ENCODE results near the gene RYR2.

RYR2 gene

DNA sequence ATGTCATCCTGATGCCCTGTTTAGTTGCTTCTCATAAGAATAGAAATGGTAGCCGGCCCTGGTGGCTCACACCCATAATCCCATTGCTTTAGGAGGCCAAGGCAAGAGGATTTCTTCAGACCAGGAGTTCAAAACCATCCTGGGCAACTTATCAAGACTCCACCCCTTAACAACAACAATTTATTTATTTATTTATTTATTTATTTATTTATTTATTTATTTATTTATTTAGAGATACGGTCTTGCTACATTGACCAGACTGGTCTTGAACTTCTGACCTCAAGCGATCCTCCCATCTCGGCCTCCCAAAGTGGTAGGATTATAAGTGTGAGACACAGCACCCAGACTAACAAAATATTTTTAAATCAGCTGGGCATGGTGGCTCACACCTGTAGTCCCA is 41.8 kb upstream of the RYR2 start:
- ChIA-PET POLR2A (no interaction called here), CTCF (no interaction called here)
- no peak for DNase-seq (ENCODE audit: extremely low spot score)
- TF ChIP-seq, protein P1, sequence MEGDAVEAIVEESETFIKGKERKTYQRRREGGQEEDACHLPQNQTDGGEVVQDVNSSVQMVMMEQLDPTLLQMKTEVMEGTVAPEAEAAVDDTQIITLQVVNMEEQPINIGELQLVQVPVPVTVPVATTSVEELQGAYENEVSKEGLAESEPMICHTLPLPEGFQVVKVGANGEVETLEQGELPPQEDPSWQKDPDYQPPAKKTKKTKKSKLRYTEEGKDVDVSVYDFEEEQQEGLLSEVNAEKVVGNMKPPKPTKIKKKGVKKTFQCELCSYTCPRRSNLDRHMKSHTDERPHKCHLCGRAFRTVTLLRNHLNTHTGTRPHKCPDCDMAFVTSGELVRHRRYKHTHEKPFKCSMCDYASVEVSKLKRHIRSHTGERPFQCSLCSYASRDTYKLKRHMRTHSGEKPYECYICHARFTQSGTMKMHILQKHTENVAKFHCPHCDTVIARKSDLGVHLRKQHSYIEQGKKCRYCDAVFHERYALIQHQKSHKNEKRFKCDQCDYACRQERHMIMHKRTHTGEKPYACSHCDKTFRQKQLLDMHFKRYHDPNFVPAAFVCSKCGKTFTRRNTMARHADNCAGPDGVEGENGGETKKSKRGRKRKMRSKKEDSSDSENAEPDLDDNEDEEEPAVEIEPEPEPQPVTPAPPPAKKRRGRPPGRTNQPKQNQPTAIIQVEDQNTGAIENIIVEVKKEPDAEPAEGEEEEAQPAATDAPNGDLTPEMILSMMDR (IDR thresholded peaks at IDR 0.05; ENCODE audit: control extremely low read depth, extremely low read depth, low read depth, missing control alignments), result no peak

DNA sequence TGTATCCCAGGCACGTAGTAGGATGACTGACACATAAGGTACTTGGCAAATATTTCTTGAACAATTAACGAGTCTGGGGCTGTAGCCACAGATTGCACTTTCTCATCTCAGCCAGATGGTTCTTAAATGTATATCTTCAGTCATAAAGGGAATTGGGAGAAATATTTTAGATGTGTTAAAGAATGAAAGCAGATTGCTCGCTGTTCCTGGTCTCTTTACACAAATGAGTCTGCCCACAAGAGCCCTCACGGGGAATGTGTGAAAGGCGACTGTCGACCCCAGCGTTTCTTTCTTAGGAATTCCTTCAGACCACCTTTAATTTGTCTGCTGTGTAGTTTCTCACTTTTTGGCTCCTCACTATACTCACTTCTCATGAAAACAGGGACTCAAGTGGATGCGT is 38.5 kb upstream of the RYR2 start:
- ChIA-PET CTCF (no interaction called here), POLR2A (no interaction called here)
- TF ChIP-seq, protein P1 (IDR thresholded peaks at IDR 0.05; ENCODE audit: control extremely low read depth, extremely low read depth, low read depth, missing control alignments), result no peak
- no peak for DNase-seq (ENCODE audit: extremely low spot score)

DNA sequence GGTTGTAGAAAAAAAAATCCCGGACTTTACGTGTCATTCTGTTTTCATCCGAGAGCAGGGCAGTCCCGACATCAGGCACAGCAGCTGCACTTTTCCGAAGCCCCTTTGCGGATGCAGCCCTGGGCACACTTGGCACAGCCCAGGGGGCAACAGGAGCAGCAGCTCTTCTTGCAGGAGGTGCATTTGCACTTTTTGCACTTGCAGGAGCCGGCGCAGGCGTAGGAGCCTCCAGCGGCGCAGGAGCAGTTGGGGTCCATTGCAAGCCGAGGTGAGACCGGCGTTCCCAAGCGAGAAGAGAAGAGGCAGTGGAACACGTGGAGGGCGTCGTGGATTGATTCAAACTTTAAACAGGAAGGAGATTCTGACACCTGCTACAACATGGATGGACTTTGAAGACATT is 37.9 kb upstream of the RYR2 start, which contains the start of gene MT1HL1:
Gene MT1HL1, minus strand, starts transcription at position 326 of the 400 bp plus-strand sequence. Its CDS starts 69 bp downstream, at position 257.
- DNase-seq (ENCODE audit: extremely low spot score), result no peak
- TF ChIP-seq, protein P1 (IDR thresholded peaks at IDR 0.05; ENCODE audit: control extremely low read depth, extremely low read depth, low read depth, missing control alignments), result no peak
- ChIA-PET POLR2A (no interaction called here), CTCF (no interaction called here)

DNA sequence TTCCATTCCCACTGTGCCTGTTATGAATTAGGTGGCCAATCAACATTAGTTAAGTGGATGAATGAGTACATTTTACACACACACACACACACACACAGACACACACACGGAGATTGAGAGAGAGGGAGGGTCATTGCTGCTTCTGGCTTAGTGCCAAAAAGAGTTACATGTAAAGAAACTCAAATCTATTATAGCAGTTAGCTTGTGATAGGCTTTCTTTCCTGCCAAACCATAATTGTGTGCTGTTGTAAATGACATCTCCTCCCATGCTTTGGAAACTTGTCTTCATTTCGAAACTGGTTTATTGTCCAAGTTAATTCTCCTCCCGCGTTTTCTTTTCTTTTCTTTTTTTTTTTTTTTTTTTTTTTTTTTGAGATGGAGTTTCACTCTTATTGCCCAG is 36.3 kb upstream of the RYR2 start:
- ChIA-PET POLR2A (no interaction called here), CTCF (no interaction called here)
- TF ChIP-seq, protein P1 (IDR thresholded peaks at IDR 0.05; ENCODE audit: control extremely low read depth, extremely low read depth, low read depth, missing control alignments), result no peak
- DNase-seq (ENCODE audit: extremely low spot score), result no peak

DNA sequence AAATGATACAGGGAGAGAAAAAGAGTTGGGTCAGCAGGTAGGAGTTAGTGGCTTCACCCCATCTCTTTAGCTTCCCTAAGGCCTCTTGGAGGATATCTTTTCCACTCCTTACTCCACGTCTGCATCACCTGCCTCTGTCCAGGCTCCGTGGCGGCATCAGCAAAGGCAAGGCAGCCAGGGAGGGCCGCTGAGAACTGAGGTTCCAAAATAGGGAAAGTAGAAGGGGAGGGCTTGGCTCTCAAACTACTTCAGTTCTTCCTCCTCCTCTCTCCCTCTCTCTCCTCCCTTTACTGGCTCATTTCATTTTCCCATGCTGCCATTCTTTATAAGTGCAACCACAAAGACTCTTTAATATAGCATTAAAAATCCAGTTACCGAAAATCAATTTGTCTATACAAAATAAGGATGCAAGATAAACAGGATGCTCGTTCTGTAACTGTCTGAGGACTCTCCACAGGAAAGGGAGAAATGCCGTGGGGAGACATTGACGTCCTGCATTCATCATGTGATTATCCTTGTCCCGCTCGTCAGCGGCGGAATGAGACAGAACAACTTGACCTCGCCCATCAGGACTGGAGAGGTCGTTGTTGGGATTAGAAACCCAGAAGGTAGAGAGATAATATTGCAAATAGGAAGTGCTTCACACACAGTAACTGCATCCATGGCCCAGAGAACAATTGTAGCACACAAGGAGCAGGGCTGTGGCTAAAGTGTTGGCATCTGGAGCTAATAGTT is 34.7 kb upstream of the RYR2 start:
- ChIA-PET POLR2A (no interaction called here), CTCF (no interaction called here)
- DNase-seq (ENCODE audit: extremely low spot score), result no peak
- TF ChIP-seq, protein P1 (IDR thresholded peaks at IDR 0.05; ENCODE audit: control extremely low read depth, extremely low read depth, low read depth, missing control alignments), result no peak

DNA sequence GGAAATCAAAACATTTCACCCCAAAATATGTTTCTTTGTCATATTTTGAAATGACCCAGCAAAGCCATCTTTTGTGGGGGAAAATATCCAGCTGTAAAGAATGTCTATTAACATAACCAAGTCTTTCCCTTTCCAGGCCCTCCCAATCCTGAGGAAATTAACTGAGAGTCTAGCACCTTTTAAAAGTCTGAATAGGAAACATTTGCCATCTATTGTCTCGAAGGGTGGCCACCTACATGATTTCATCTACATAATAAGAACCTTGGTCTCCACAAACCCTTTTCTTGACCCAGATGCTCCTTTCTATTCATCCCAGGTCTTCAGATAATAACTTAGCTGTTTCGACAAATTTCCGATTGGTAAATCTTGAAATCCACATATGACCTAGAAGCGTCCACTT is 32.4 kb upstream of the RYR2 start:
- ChIA-PET POLR2A (no interaction called here), CTCF (no interaction called here)
- no peak for DNase-seq (ENCODE audit: extremely low spot score)
- TF ChIP-seq, protein P1 (IDR thresholded peaks at IDR 0.05; ENCODE audit: control extremely low read depth, extremely low read depth, low read depth, missing control alignments), result no peak

Measured in GM10248 (cell line).